Osteocyte (in vitro differentiated cells): Measurements from ENCODE around the gene INS. TPM values are rescaled to one million over a fixed set of nuclear protein-coding genes. Genes with fewer than 3 reads are reported as not detected.

Experiments used
- DNase-seq: peaks from one replicate; pipeline ENCODE4 v3.0.0; 2021; ENCODE audit warnings: mixed read lengths; ENCODE audit not compliant: unreplicated experiment; ENCODE audit errors: extremely low spot score
- H3K27ac Mint-ChIP-seq: one replicate; pipeline ENCODE4 v1.8.0; 2021; ENCODE audit warnings: mild to moderate bottlenecking, mixed read lengths; ENCODE audit not compliant: unreplicated experiment
- H3K27me3 Mint-ChIP-seq: one replicate; pipeline ENCODE4 v1.8.0; 2021; ENCODE audit warnings: mixed read lengths; ENCODE audit not compliant: unreplicated experiment
- H3K36me3 Mint-ChIP-seq: one replicate; pipeline ENCODE4 v1.8.0; 2021; ENCODE audit warnings: mixed read lengths; ENCODE audit not compliant: unreplicated experiment
- H3K4me1 Mint-ChIP-seq: one replicate; pipeline ENCODE4 v1.8.0; 2021; ENCODE audit warnings: mixed read lengths; ENCODE audit not compliant: unreplicated experiment
- H3K4me3 Mint-ChIP-seq: one replicate; pipeline ENCODE4 v1.8.0; 2021; ENCODE audit warnings: mild to moderate bottlenecking, moderate library complexity, mixed read lengths; ENCODE audit not compliant: unreplicated experiment
- H3K9me3 Mint-ChIP-seq: one replicate; pipeline ENCODE4 v1.8.0; 2021; ENCODE audit warnings: mixed read lengths; ENCODE audit not compliant: unreplicated experiment
- CTCF ChIP-seq: fragments of 200-600 bp; sonication (generic); IDR thresholded peaks from 2 replicates; pipeline ENCODE4 v1.5.0; 2021; ENCODE audit warnings: antibody characterized with exemption, mild to moderate bottlenecking, moderate library complexity
- total RNA-seq: library from RNA; stranded (reverse); gene quantifications from 2 replicates; pipeline ENCODE4 v1.2.1, GENCODE V29; 2021

The INS gene
- total RNA-seq, 1 donor from 2014 or later: not detected

GRCh38 chr11:2154195-2154585 lies 6.8 kb downstream of the INS start:
- Mint-ChIP-seq H3K9me3 (no peaks in the 10 kb centered on the region), H3K4me3 (no peak overlapping the region), H3K4me1 (peaks cover 20% of the 10 kb centered on the region)

GRCh38 chr11:2153581-2154194 lies 7.3 kb downstream of the INS start:
- no peak overlapping the region for H3K27ac Mint-ChIP-seq
- peaks cover 13% of the 10 kb centered on the region for H3K27me3 Mint-ChIP-seq
- H3K4me3 Mint-ChIP-seq: no peak overlapping the region
- H3K36me3 Mint-ChIP-seq: no peaks in the 10 kb centered on the region
- H3K9me3 Mint-ChIP-seq: no peaks in the 10 kb centered on the region
- H3K4me1 Mint-ChIP-seq: peaks cover 25% of the 10 kb centered on the region
- no peak for DNase-seq
- TF ChIP-seq CTCF: no peak

More at GRCh38 chr11:2154195-2154585, 6.8 kb downstream of the INS start:
- Mint-ChIP-seq H3K36me3 (no peaks in the 10 kb centered on the region), H3K27me3 (peaks cover 8% of the 10 kb centered on the region), H3K27ac (no peak overlapping the region)
- DNase-seq: no peak
- TF ChIP-seq CTCF: no peak

- Mint-ChIP-seq H3K9me3 (no peaks in the 10 kb centered on the region), H3K4me3 (no peak overlapping the region), H3K4me1 (peaks cover 28% of the 10 kb centered on the region), H3K27ac (peak overlapping the region; percentile 7), H3K27me3 (peaks cover 26% of the 10 kb centered on the region), H3K36me3 (no peaks in the 10 kb centered on the region)
- TF ChIP-seq CTCF: peak; percentile 70
- no peak for DNase-seq
These were observed 9.3 kb downstream of the INS start for GRCh38 chr11:2151500-2152257.

- H3K27me3 Mint-ChIP-seq: peaks cover 40% of the 10 kb centered on the region
- H3K9me3 Mint-ChIP-seq: no peaks in the 10 kb centered on the region
- H3K27ac Mint-ChIP-seq: no peak overlapping the region
- TF ChIP-seq CTCF: peak; percentile 78
- peaks cover 28% of the 10 kb centered on the region for H3K4me1 Mint-ChIP-seq
- H3K4me3 Mint-ChIP-seq: no peak overlapping the region
- H3K36me3 Mint-ChIP-seq: no peaks in the 10 kb centered on the region
- no peak for DNase-seq
These were observed 10.9 kb downstream of the INS start for GRCh38 chr11:2149864-2150847.
